Measurements from ENCODE around the gene PRSS3. TPM values are rescaled to one million over a fixed set of nuclear protein-coding genes. Genes with fewer than 3 reads are reported as not detected.
A peak's percentile ranks its signal among the peaks of the same experiment; 100 is the strongest.
"Not testable (repeated sequence)": the region's sequence is repeated elsewhere in the genome, so short reads cannot be mapped to it uniquely, and the experiment has no call there.

The PRSS3 gene
- total RNA-seq, 1 experiment from 2014 or later = 1.8 TPM

- Mint-ChIP-seq H3K4me3 (no peak overlapping the region), H3K27me3 (ENCODE audit: low read depth) (peaks cover 7% of the 10 kb centered on the region), H3K36me3 (no peaks in the 10 kb centered on the region), H3K4me1 (peaks cover 6% of the 10 kb centered on the region; the same call in 1 of the 2 replicates), H3K9me3 (peaks cover 6% of the 10 kb centered on the region), H3K27ac (no peak overlapping the region)
- ChIA-PET CTCF (interaction anchor here (0.6 to 1.0 kb wide), 3 partner anchors 8 to 26 kb away, joined by 3 to 6 read pairs (median 3); no protein-coding TSS in a partner anchor), POLR2A (no interaction called here)
- ATAC-seq = peak; percentile 43
- DNase-seq (ENCODE audit: low spot score) = no peak
- TF ChIP-seq ZSCAN18 (CRISPR knock-in tag; IDR thresholded peaks at IDR 0.05) (no peak), SP1 (CRISPR knock-in tag; conservative IDR thresholded peaks at IDR 0.05) (no peak), ZNF263 (CRISPR knock-in tag; IDR thresholded peaks at IDR 0.05; ENCODE audit: low read depth) (no peak), ZNF671 (CRISPR knock-in tag; IDR thresholded peaks at IDR 0.05) (no peak), ZNF138 (CRISPR knock-in tag; conservative IDR thresholded peaks at IDR 0.05) (no peak), ZNF512 (CRISPR knock-in tag; IDR thresholded peaks at IDR 0.05; ENCODE audit: borderline replicate concordance) (no peak), NFATC4 (CRISPR knock-in tag; IDR thresholded peaks at IDR 0.05) (no peak), SMAD3 (CRISPR knock-in tag; IDR thresholded peaks at IDR 0.05; ENCODE audit: borderline replicate concordance) (no peak), TP53 (CRISPR knock-in tag; IDR thresholded peaks at IDR 0.05) (no peak), NR1H2 (CRISPR knock-in tag; IDR thresholded peaks at IDR 0.05) (no peak)
- TF ChIP-seq, protein P1, sequence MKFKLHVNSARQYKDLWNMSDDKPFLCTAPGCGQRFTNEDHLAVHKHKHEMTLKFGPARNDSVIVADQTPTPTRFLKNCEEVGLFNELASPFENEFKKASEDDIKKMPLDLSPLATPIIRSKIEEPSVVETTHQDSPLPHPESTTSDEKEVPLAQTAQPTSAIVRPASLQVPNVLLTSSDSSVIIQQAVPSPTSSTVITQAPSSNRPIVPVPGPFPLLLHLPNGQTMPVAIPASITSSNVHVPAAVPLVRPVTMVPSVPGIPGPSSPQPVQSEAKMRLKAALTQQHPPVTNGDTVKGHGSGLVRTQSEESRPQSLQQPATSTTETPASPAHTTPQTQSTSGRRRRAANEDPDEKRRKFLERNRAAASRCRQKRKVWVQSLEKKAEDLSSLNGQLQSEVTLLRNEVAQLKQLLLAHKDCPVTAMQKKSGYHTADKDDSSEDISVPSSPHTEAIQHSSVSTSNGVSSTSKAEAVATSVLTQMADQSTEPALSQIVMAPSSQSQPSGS (CRISPR knock-in tag; IDR thresholded peaks at IDR 0.05; ENCODE audit: borderline replicate concordance, low read depth) = no peak
- TF ChIP-seq, protein P2, sequence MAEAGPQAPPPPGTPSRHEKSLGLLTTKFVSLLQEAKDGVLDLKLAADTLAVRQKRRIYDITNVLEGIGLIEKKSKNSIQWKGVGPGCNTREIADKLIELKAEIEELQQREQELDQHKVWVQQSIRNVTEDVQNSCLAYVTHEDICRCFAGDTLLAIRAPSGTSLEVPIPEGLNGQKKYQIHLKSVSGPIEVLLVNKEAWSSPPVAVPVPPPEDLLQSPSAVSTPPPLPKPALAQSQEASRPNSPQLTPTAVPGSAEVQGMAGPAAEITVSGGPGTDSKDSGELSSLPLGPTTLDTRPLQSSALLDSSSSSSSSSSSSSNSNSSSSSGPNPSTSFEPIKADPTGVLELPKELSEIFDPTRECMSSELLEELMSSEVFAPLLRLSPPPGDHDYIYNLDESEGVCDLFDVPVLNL (CRISPR knock-in tag; IDR thresholded peaks at IDR 0.05; ENCODE audit: borderline replicate concordance, low read depth) = no peak
Measured at GRCh38 chr9:33787839-33788238, 7.5 kb upstream of the PRSS3 start.

GRCh38 chr9:33789429-33789828 lies 5.9 kb upstream of the PRSS3 start:
- ATAC-seq; POLR2A ChIA-PET; H3K27me3 Mint-ChIP-seq (ENCODE audit: low read depth); H3K4me1 Mint-ChIP-seq; DNase-seq (ENCODE audit: low spot score); H3K9me3 Mint-ChIP-seq; H3K27ac Mint-ChIP-seq; H3K36me3 Mint-ChIP-seq; H3K4me3 Mint-ChIP-seq: not testable (repeated sequence)
- CTCF ChIA-PET = interaction anchor here (1.0 kb wide), 1 partner anchor 51 kb away, joined by 3 read pairs; no protein-coding TSS in a partner anchor

GRCh38 chr9:33791117-33791516 lies 4.2 kb upstream of the PRSS3 start:
- ChIA-PET CTCF (interaction anchor here (1.3 to 2.1 kb wide), 3 partner anchors 12 to 53 kb away, joined by 3 to 16 read pairs (median 11); no protein-coding TSS in a partner anchor), POLR2A (no interaction called here)
- H3K36me3 Mint-ChIP-seq = no peaks in the 10 kb centered on the region
- no peak overlapping the region for H3K27ac Mint-ChIP-seq
- ATAC-seq (no peak), DNase-seq (ENCODE audit: low spot score) (no peak)
- TF ChIP-seq FOXJ3 (CRISPR knock-in tag; IDR thresholded peaks at IDR 0.05; ENCODE audit: borderline replicate concordance) (no peak), ZNF317 (CRISPR knock-in tag; IDR thresholded peaks at IDR 0.05; ENCODE audit: borderline replicate concordance, low read depth) (no peak), NR3C1 (CRISPR knock-in tag; conservative IDR thresholded peaks at IDR 0.05; ENCODE audit: low read depth) (no peak), ZNF396 (CRISPR knock-in tag; IDR thresholded peaks at IDR 0.05; ENCODE audit: borderline replicate concordance) (no peak)
- H3K27me3 Mint-ChIP-seq (ENCODE audit: low read depth) = peaks cover 3% of the 10 kb centered on the region
- H3K4me1 Mint-ChIP-seq = peaks cover 9% of the 10 kb centered on the region
- H3K4me3 Mint-ChIP-seq = no peak overlapping the region
- H3K9me3 Mint-ChIP-seq = no peaks in the 10 kb centered on the region

- CTCF ChIA-PET = interaction anchor here (1.0 kb wide), 1 partner anchor 20 kb away, joined by 3 read pairs; no protein-coding TSS in a partner anchor
- peaks cover 17% of the 10 kb centered on the region for H3K4me1 Mint-ChIP-seq
- DNase-seq (ENCODE audit: low spot score); H3K36me3 Mint-ChIP-seq; ATAC-seq; H3K4me3 Mint-ChIP-seq; H3K27ac Mint-ChIP-seq; H3K27me3 Mint-ChIP-seq (ENCODE audit: low read depth); POLR2A ChIA-PET: not testable (repeated sequence)
- peaks cover 13% of the 10 kb centered on the region for H3K9me3 Mint-ChIP-seq
Measured at GRCh38 chr9:33793496-33793895, 1.9 kb upstream of the PRSS3 start.

All from WTC11 (cell line).